HG03342 (cell line): ENCODE data around the gene SYPL2.
A peak's percentile ranks its signal among the peaks of the same experiment; 100 is the strongest.
"Not testable (repeated sequence)": the region's sequence is repeated elsewhere in the genome, so short reads cannot be mapped to it uniquely, and the experiment has no call there.

Experiments
- ATAC-seq: cut with Tn5 transposase; IDR thresholded peaks from one replicate; pipeline ENCODE4 v1.9.1; 2021; ENCODE audit warnings: mild to moderate bottlenecking, moderate library complexity; ENCODE audit not compliant: unreplicated experiment

The SYPL2 gene

GRCh38 chr1:109466452-109467300 is at the start of gene SYPL2:
TSS of gene SYPL2 (plus strand) at chr1:109466546. CDS start at chr1:109466844, 298 bp downstream.
- no peak for ATAC-seq

- no peak for ATAC-seq
These were observed 42.8 kb upstream of the SYPL2 start for GRCh38 chr1:109423498-109423897.

GRCh38 chr1:109425391-109426280 is 40.7 kb upstream of the SYPL2 start:
- ATAC-seq = peak; percentile 32

GRCh38 chr1:109426281-109427170 is 39.8 kb upstream of the SYPL2 start, which contains the start of gene PSMA5:
TSS of gene PSMA5 (minus strand) at chr1:109426448. CDS start at chr1:109426330, 118 bp downstream.
- peak; percentile 94 for ATAC-seq

GRCh38 chr1:109427171-109427467 is 39.2 kb upstream of the SYPL2 start:
- ATAC-seq = no peak

- ATAC-seq = no peak
These were observed 34.0 kb upstream of the SYPL2 start for GRCh38 chr1:109432336-109432735.

GRCh38 chr1:109433322-109433721 is 33.0 kb upstream of the SYPL2 start:
- no peak for ATAC-seq

GRCh38 chr1:109434484-109434883 is 31.9 kb upstream of the SYPL2 start:
- ATAC-seq = no peak

GRCh38 chr1:109438798-109439297 is 27.5 kb upstream of the SYPL2 start:
- no peak for ATAC-seq

GRCh38 chr1:109441069-109441468 is 25.3 kb upstream of the SYPL2 start:
- no peak for ATAC-seq

- ATAC-seq = no peak
These were observed 22.9 kb upstream of the SYPL2 start for GRCh38 chr1:109443476-109443875.

GRCh38 chr1:109444346-109444745 is 22.0 kb upstream of the SYPL2 start:
- no peak for ATAC-seq

GRCh38 chr1:109445949-109446695 is 20.2 kb upstream of the SYPL2 start:
- not testable (repeated sequence) for ATAC-seq

- no peak for ATAC-seq
These were observed 18.8 kb upstream of the SYPL2 start for GRCh38 chr1:109447524-109447923.

- ATAC-seq = no peak
These were observed 11.7 kb upstream of the SYPL2 start for GRCh38 chr1:109454497-109455133.

GRCh38 chr1:109457819-109458218 is 8.5 kb upstream of the SYPL2 start:
- ATAC-seq = no peak

- no peak for ATAC-seq
These were observed 258 bp upstream of the SYPL2 start for GRCh38 chr1:109466125-109466451.

- no peak for ATAC-seq
These were observed 993 bp downstream of the SYPL2 start for GRCh38 chr1:109467301-109467777.

- ATAC-seq = no peak
These were observed 1.7 kb downstream of the SYPL2 start for GRCh38 chr1:109468061-109468460.
